C4-2B (cell line): ENCODE measurements around the gene MYO7A.

ENCODE experiments used
- ZFX ChIP-seq: fragments of 450-650 bp; IDR thresholded peaks from 2 replicates; pipeline ENCODE4 v1.6.1; 2017
- TF ChIP-seq, protein P1 (sequence below): fragments of 450-650 bp; conservative IDR thresholded peaks from 2 replicates; pipeline ENCODE4 v1.5.1; 2017; ENCODE audit warnings: mild to moderate bottlenecking

DNA sequence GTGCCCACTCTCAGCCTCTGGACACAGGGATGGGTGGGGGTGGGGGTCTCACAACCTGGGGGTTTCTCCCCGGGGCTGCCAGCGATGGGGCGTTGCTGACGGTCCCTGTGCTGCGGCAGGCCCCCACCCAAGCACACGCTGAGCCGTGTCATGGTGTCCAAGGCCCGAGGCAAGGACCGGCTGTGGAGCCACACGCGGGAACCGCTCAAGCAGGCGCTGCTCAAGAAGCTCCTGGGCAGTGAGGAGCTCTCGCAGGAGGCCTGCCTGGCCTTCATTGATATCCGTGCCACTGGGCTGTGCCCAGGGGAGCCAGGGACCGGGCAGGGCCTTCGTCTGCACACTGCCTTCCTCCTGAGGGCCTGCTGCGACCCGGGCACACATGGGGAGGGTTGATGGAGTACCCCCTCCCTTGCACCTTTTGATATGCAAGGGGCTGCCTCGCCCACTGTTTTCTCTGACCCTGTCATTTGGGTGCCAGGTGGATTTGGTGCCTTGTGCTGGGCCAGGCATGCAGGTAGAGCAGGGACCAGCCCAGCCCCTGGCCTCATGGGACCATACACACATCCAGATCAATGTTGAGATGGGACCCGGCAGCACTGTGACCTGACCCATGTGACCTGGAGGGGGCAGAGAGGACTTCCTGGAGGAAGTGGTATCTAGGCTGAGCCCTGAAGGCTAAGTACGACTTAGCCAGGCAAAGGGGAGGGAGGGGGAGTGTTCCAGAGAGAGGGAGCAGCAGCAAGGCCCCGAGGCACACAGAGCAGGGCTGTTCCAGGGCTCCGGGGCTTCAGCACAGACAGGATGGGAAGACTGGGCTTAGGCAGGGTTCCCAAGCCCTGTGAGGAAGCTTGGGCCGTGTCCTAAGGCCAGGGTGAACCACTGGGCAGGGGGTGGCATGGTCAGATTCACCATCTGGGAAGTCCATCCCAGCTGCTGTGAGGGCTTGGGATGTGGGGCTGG is 75.2 kb downstream of the MYO7A start:
- TF ChIP-seq, protein P1, sequence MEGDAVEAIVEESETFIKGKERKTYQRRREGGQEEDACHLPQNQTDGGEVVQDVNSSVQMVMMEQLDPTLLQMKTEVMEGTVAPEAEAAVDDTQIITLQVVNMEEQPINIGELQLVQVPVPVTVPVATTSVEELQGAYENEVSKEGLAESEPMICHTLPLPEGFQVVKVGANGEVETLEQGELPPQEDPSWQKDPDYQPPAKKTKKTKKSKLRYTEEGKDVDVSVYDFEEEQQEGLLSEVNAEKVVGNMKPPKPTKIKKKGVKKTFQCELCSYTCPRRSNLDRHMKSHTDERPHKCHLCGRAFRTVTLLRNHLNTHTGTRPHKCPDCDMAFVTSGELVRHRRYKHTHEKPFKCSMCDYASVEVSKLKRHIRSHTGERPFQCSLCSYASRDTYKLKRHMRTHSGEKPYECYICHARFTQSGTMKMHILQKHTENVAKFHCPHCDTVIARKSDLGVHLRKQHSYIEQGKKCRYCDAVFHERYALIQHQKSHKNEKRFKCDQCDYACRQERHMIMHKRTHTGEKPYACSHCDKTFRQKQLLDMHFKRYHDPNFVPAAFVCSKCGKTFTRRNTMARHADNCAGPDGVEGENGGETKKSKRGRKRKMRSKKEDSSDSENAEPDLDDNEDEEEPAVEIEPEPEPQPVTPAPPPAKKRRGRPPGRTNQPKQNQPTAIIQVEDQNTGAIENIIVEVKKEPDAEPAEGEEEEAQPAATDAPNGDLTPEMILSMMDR = no peak
- TF ChIP-seq ZFX = no peak
